Left ventricle myocardium inferior (tissue), 1 donor: ENCODE data around the gene ABR. TPM values are rescaled to one million over a fixed set of nuclear protein-coding genes. Genes with fewer than 3 reads are reported as not detected.

Source experiments
- DNase-seq: peaks from one replicate; pipeline ENCODE4 v3.0.0-alpha.2; 2020
- H3K27ac ChIP-seq: fragments of 200-600 bp; replicated peaks from 2 replicates; pipeline ENCODE4 v1.8.0; 2021
- H3K27me3 ChIP-seq: fragments of 200-600 bp; 2 replicates; pipeline ENCODE4 v1.8.0; 2021; ENCODE audit warnings: low read depth
- H3K36me3 ChIP-seq: fragments of 200-600 bp; 2 replicates; pipeline ENCODE4 v1.8.0; 2021
- H3K4me1 ChIP-seq: fragments of 200-600 bp; 2 replicates; pipeline ENCODE4 v1.8.0; 2021
- H3K4me3 ChIP-seq: fragments of 200-600 bp; 2 replicates; pipeline ENCODE4 v1.8.0; 2021; ENCODE audit warnings: mild to moderate bottlenecking, moderate library complexity
- H3K9me3 ChIP-seq: fragments of 200-600 bp; replicated peaks from 2 replicates; pipeline ENCODE4 v1.8.0; 2021
- intact Hi-C: fragments of 100-400 bp; cut with micrococcal nuclease; formaldehyde crosslinking; loops from one replicate; pipeline ENCODE4 v1.11.0; 2022
- total RNA-seq: library from RNA; stranded (reverse); fragmentation: NEBNext Ultra II Directional; extraction: Animal tissue kit (Norgen Biotek cat#: 25700); gene quantifications from one replicate; pipeline ENCODE4 v1.2.1, GENCODE V29; 2021
- TF ChIP-seq, protein P1 (sequence below): fragments of 200-600 bp; IDR thresholded peaks from 2 replicates; pipeline ENCODE4 v1.8.0; 2021; ENCODE audit warnings: antibody characterized with exemption, mild to moderate bottlenecking, borderline replicate concordance
- donor health status: DM: no; HTN: yes; CAD: no; lungs with severe emphysema.

Gene ABR
- total RNA-seq, 1 donor from 2014 or later = 170 TPM

DNA sequence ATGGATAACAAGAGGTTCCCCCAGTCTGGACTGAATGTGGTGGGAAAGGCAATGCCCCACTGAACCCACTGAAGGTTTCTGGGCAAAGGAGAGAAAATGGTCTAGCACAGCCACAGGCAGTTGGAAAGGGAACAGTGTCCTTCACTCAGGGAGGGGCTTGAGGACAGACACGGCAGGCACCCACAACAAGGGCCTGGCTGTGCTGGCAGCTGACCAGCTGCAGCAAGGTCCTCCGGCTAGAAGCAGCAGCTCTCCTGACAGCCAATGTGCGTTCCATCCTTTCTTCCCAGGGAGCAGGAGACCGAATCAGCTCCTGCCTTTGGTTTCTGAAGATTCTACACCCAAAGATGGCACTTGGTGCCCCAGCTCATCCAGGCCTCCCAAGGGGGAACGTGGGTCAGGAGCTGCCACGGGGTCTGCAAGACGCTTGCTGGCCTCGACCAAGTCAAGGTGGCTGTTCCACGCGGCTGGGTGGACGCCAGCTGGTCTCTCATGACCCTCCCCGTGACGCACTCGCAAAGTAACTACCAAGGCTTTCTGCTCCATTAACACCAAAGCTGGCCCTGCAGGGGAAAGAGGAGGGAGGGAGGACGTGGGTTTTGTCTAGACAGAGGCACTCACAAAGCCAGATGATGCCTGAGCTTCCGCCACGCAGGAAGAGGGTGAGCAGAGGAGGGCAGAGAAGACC, 11.1 kb downstream of the ABR start:
- TF ChIP-seq, protein P1, sequence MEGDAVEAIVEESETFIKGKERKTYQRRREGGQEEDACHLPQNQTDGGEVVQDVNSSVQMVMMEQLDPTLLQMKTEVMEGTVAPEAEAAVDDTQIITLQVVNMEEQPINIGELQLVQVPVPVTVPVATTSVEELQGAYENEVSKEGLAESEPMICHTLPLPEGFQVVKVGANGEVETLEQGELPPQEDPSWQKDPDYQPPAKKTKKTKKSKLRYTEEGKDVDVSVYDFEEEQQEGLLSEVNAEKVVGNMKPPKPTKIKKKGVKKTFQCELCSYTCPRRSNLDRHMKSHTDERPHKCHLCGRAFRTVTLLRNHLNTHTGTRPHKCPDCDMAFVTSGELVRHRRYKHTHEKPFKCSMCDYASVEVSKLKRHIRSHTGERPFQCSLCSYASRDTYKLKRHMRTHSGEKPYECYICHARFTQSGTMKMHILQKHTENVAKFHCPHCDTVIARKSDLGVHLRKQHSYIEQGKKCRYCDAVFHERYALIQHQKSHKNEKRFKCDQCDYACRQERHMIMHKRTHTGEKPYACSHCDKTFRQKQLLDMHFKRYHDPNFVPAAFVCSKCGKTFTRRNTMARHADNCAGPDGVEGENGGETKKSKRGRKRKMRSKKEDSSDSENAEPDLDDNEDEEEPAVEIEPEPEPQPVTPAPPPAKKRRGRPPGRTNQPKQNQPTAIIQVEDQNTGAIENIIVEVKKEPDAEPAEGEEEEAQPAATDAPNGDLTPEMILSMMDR = no peak
- Histone ChIP-seq H3K9me3 (no peaks in the 10 kb centered on the region), H3K27ac (peak overlapping the region; percentile 86), H3K4me1 (peaks cover 74% of the 10 kb centered on the region), H3K4me3 (no peak overlapping the region), H3K27me3 (no peaks in the 10 kb centered on the region), H3K36me3 (no peaks in the 10 kb centered on the region)
- no peak for DNase-seq
- intact Hi-C loops = no loop called here

DNA sequence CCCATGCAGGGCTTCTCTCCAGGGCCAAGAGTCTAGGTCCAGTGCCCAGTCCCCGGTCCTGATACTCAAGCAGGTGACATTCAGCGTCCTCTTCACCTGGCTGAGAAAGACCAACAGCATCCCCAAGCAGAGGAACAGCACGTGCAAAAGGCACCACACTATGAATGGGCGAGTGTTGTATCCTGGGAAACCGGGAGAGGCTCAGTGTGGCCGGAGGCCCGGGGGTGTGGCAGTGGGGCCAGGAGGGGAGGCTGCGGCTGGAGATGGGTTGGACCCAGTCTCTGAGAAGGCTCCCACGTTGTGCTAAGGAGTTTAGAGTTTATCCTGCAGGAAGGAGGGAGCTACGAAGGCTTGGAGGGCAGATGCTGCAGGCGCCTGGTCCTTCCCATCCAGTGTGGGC, 13.5 kb downstream of the ABR start:
- no peaks in the 10 kb centered on the region for H3K27me3 ChIP-seq
- TF ChIP-seq, protein P1 = no peak
- H3K4me1 ChIP-seq = peaks cover 59% of the 10 kb centered on the region
- peak overlapping the region; percentile 86 for H3K27ac ChIP-seq
- no peak for DNase-seq
- intact Hi-C loops = no loop called here
- H3K36me3 ChIP-seq = no peaks in the 10 kb centered on the region
- no peak overlapping the region for H3K4me3 ChIP-seq
- H3K9me3 ChIP-seq = no peaks in the 10 kb centered on the region

DNA sequence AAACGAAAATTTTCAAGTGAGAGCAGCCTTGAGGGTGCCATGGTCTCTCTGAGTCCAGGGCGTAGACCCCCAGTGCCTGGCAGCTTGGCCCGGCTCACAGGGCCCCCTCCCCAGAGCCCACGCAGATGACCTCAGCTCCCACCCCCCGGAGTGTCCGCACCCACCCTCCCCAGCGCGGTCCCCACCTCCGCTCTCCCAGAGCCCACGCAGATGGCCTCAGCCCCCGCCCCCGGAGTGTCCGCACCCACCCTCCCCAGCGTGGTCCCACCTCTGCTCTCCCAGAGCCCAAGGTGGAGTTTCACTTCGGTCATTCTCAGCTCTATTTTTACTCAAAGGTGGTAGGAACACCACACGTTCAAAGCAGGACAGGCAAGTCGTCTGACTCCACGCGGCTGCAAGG, 13.9 kb downstream of the ABR start:
- H3K4me1 ChIP-seq = peaks cover 55% of the 10 kb centered on the region
- intact Hi-C loops = no loop called here
- H3K27me3 ChIP-seq = no peaks in the 10 kb centered on the region
- TF ChIP-seq, protein P1 = no peak
- no peak for DNase-seq
- H3K4me3 ChIP-seq = peak overlapping the region; percentile 17
- no peaks in the 10 kb centered on the region for H3K36me3 ChIP-seq
- H3K27ac ChIP-seq = peak overlapping the region; percentile 86
- H3K9me3 ChIP-seq = no peaks in the 10 kb centered on the region

DNA sequence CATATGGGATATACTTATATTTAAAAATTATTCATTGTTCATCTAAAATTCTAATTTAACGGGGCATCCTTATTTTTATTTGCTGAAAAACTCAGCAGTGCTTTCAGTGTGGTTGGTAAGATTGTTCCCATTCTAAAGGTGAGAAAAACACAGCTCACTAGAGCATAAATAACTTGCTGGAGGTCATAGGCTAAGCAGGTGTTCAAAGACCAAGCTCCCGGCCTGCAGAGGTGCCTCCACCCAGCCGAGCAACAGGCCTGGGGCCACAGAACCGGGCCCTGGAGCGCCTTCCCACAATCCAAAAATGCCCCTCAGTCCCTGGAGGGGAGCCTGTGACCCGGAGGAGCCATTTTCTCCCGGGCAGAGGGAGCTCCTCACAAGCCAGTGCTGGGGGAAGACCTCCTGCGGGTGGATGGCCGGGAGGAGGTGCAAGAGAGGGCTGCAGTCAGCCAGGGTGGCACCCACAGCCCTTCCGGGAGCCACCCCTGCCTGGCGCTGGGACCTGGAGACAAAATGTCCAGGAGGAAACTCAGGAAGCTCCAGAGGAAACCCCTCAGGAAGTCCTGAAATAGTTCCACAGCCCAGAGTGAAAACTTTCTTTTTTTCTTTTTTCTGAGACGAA, 14.7 kb downstream of the ABR start:
- H3K4me3 ChIP-seq = peak overlapping the region; percentile 17
- H3K36me3 ChIP-seq = no peaks in the 10 kb centered on the region
- intact Hi-C loops = no loop called here
- H3K9me3 ChIP-seq = no peaks in the 10 kb centered on the region
- TF ChIP-seq, protein P1 = peak; percentile 47
- DNase-seq = peak; percentile 64
- H3K4me1 ChIP-seq = peaks cover 51% of the 10 kb centered on the region
- peak overlapping the region; percentile 86 for H3K27ac ChIP-seq
- no peaks in the 10 kb centered on the region for H3K27me3 ChIP-seq

DNA sequence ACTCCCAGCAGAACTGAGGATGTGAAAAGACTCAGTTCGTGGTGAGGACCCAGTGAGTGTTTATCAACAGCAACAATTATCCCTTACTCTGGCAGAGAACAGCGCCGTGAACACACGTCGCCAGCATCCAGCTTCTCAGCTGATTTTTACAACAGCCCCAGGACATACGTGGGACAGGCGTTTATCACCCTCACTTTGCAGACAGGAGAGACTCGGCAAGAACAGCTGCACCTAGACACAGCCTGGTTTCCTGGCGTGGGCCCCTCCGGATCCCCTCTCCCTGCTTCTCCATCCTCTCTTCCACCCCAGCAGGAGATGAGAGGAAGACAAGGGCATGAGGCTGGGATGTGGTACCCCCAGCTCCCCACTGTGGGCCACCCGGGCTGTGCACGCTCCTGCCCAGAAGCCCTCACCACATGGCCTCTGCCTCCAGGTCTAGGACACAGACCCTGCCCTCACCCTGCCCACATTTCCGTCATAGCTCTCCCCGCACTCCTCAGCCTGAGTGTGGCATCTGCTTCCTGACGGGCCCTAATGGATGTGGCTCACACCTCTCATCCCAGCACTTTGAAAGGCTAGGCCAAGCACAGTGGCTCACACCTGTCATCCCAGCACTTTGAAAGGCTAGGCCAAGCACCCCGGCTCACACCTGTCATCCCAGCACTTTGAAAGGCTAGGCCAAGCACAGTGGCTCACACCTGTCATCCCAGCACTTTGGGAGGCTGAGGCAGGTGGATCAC, 17.5 kb downstream of the ABR start:
- H3K4me1 ChIP-seq = peaks cover 28% of the 10 kb centered on the region
- no peak overlapping the region for H3K27ac ChIP-seq
- intact Hi-C loops = no loop called here
- H3K36me3 ChIP-seq = peaks cover 16% of the 10 kb centered on the region
- H3K9me3 ChIP-seq = no peaks in the 10 kb centered on the region
- H3K27me3 ChIP-seq = no peaks in the 10 kb centered on the region
- DNase-seq = no peak
- TF ChIP-seq, protein P1 = no peak
- H3K4me3 ChIP-seq = no peak overlapping the region
